NCI-H146 treated with DMSO at 0.1 percent for 48 hours (cell line): ENCODE results near the gene ATP10A.

Source experiments
- DNase-seq: peaks from one replicate; lab custom pipeline; 2025; ENCODE audit not compliant: unreplicated experiment; lab: John Stamatoyannopoulos, UW

Gene ATP10A

GRCh38 chr15:25863111-25863967 is at the start of gene ATP10A:
Gene ATP10A, minus strand, starts transcription at chr15:25863327. Its CDS starts 231 bp downstream, at chr15:25863096.
- no peak for DNase-seq

- DNase-seq: no peak
Observed at GRCh38 chr15:25912035-25912434, 48.9 kb upstream of the ATP10A start.

GRCh38 chr15:25910832-25911231 is 47.7 kb upstream of the ATP10A start:
- no peak for DNase-seq

- no peak for DNase-seq
Observed at GRCh38 chr15:25909806-25910205, 46.7 kb upstream of the ATP10A start.

- DNase-seq: no peak
Observed at GRCh38 chr15:25909325-25909724, 46.2 kb upstream of the ATP10A start.

GRCh38 chr15:25905140-25905539 is 42.0 kb upstream of the ATP10A start:
- no peak for DNase-seq

- DNase-seq: no peak
Observed at GRCh38 chr15:25903024-25903581, 40.0 kb upstream of the ATP10A start.

- DNase-seq: no peak
Observed at GRCh38 chr15:25901811-25902605, 38.9 kb upstream of the ATP10A start.

GRCh38 chr15:25900901-25901300 is 37.8 kb upstream of the ATP10A start:
- no peak for DNase-seq

- no peak for DNase-seq
Observed at GRCh38 chr15:25900431-25900830, 37.3 kb upstream of the ATP10A start.

GRCh38 chr15:25899870-25900269 is 36.7 kb upstream of the ATP10A start:
- DNase-seq: no peak

GRCh38 chr15:25897658-25898057 is 34.5 kb upstream of the ATP10A start:
- no peak for DNase-seq

- DNase-seq: no peak
Observed at GRCh38 chr15:25894371-25894902, 31.3 kb upstream of the ATP10A start.

GRCh38 chr15:25893596-25893995 is 30.5 kb upstream of the ATP10A start:
- no peak for DNase-seq

GRCh38 chr15:25892126-25892525 is 29.0 kb upstream of the ATP10A start:
- DNase-seq: no peak

- DNase-seq: no peak
Observed at GRCh38 chr15:25891081-25891480, 28.0 kb upstream of the ATP10A start.

GRCh38 chr15:25890529-25890928 is 27.4 kb upstream of the ATP10A start:
- DNase-seq: no peak

GRCh38 chr15:25887870-25888269 is 24.7 kb upstream of the ATP10A start:
- DNase-seq: no peak

- DNase-seq: no peak
Observed at GRCh38 chr15:25886498-25887140, 23.5 kb upstream of the ATP10A start.

GRCh38 chr15:25884370-25884769 is 21.2 kb upstream of the ATP10A start:
- no peak for DNase-seq
